A549 (cell line): ENCODE results near the gene RSRC1. TPM values are rescaled to one million over a fixed set of nuclear protein-coding genes. Genes with fewer than 3 reads are reported as not detected.

Source experiments
- ATAC-seq, 2 experiments: fragments of 200-7000 bp in 1 of 2; fragments of >200 bp in 1 of 2; cut with Nextera tagmentation in 1 of 2; cut with Tn5 transposase in 1 of 2; 3 replicates each; pipeline versions ENCODE4 v1.8.0 to v1.9.1; 2018 to 2020; ENCODE audit warnings: mild to moderate bottlenecking in 1 of 2, moderate library complexity in 1 of 2
- CTCF ChIA-PET: fragments of 300-600 bp; sonication (Branson Sonifier 250); formaldehyde crosslinking; extraction: SDS; loops from one replicate; lab custom pipeline; 2021; ENCODE audit warnings: antibody characterized with exemption, inconsistent platforms; lab: Yijun Ruan, JAX
- POLR2A ChIA-PET: fragments of 350-600 bp; formaldehyde crosslinking; extraction: SDS; loops from one replicate; lab custom pipeline; 2021; ENCODE audit warnings: antibody characterized with exemption, inconsistent platforms; lab: Yijun Ruan, JAX
- DNase-seq, 2 experiments: peaks; one replicate each; pipeline versions ENCODE4 v3.0.0 to v3.0.0-alpha.2; 2011 to 2016; ENCODE audit warnings: low read depth in 1 of 2, low spot score in 1 of 2
- FAIRE-seq: peaks from 2 replicates; lab custom pipeline; 2011; peaks lifted over from hg19 to GRCh38; lab: Jason Lieb, UNC
- H3K27ac ChIP-seq, 2 experiments: fragments of >200 bp; sonication (Bioruptor Twin); formaldehyde crosslinking; 3 replicates each; pipeline ENCODE4 v1.5.1; 2016 to 2017
- H3K4me1 ChIP-seq: fragments of >200 bp; sonication (Bioruptor Twin); formaldehyde crosslinking; 3 replicates; pipeline ENCODE4 v1.6.1; 2016
- H3K4me2 ChIP-seq: fragments of >200 bp; sonication (Bioruptor Twin); formaldehyde crosslinking; 3 replicates; pipeline ENCODE4 v1.6.1; 2016
- H3K4me3 ChIP-seq: fragments of >200 bp; sonication (Bioruptor Twin); formaldehyde crosslinking; 3 replicates; pipeline ENCODE4 v1.5.1; 2016
- H3K9me3 ChIP-seq: fragments of >200 bp; sonication (Bioruptor Twin); formaldehyde crosslinking; 3 replicates; pipeline ENCODE4 v1.6.1; 2016
- ATOH8 ChIP-seq: fragments of 250-450 bp; sonication (Bioruptor Pico); IDR thresholded peaks from 2 replicates; pipeline ENCODE4 v1.5.0; 2020; ENCODE audit warnings: low read depth, mild to moderate bottlenecking, moderate library complexity
- CBX2 ChIP-seq: fragments of 200-600 bp; sonication (generic); IDR thresholded peaks from 2 replicates; pipeline ENCODE4 v1.6.1; 2016; ENCODE audit warnings: low read depth, mild to moderate bottlenecking, borderline replicate concordance
- CBX8 ChIP-seq: fragments of 200-600 bp; sonication (generic); IDR thresholded peaks from 2 replicates; pipeline ENCODE4 v1.6.1; 2016
- CEBPB ChIP-seq, 2 experiments: fragments of >200 bp in 1 of 2; sonication (Bioruptor Twin) in 1 of 2; formaldehyde crosslinking in 1 of 2; IDR thresholded peaks; 2 replicates each; pipeline ENCODE4 v1.6.1; 2012 to 2016
- E2F6 ChIP-seq: IDR thresholded peaks from 2 replicates; pipeline ENCODE4 v1.6.1; 2012; ENCODE audit warnings: low read depth, borderline replicate concordance
- ELK1 ChIP-seq: fragments of 150-350 bp; IDR thresholded peaks from 2 replicates; pipeline ENCODE4 v1.6.1; 2014; ENCODE audit warnings: low read depth, mild to moderate bottlenecking, low read length
- ESRRA ChIP-seq: fragments of 150-350 bp; IDR thresholded peaks from 2 replicates; pipeline ENCODE4 v1.6.1; 2014; ENCODE audit warnings: mild to moderate bottlenecking, low read length, borderline replicate concordance
- FOXS1 ChIP-seq: fragments of 250-450 bp; sonication (Bioruptor Pico); IDR thresholded peaks from 2 replicates; pipeline ENCODE4 v1.5.0; 2020; ENCODE audit warnings: mild to moderate bottlenecking, moderate library complexity
- HES2 ChIP-seq: fragments of >200 bp; sonication (Bioruptor Twin); formaldehyde crosslinking; IDR thresholded peaks from 2 replicates; pipeline ENCODE4 v1.6.1; 2016
- HMGXB4 ChIP-seq: fragments of 250-450 bp; sonication (Bioruptor Pico); IDR thresholded peaks from 2 replicates; pipeline ENCODE4 v1.5.0; 2021; ENCODE audit warnings: mild to moderate bottlenecking, moderate library complexity, borderline replicate concordance
- HOXB13 ChIP-seq: fragments of 250-450 bp; sonication (Bioruptor Pico); IDR thresholded peaks from 2 replicates; pipeline ENCODE4 v1.5.0; 2020; ENCODE audit warnings: low read depth, mild to moderate bottlenecking, moderate library complexity
- HOXB5 ChIP-seq: fragments of 250-450 bp; sonication (Bioruptor Pico); IDR thresholded peaks from 2 replicates; pipeline ENCODE4 v1.5.0; 2020; ENCODE audit warnings: mild to moderate bottlenecking, moderate library complexity
- KDM1A ChIP-seq: fragments of 200-600 bp; sonication (generic); IDR thresholded peaks from 2 replicates; pipeline ENCODE4 v1.6.1; 2016; ENCODE audit warnings: low read depth, mild to moderate bottlenecking
- MAFK ChIP-seq: fragments of 450-650 bp; IDR thresholded peaks from 2 replicates; pipeline ENCODE4 v1.6.1; 2014; ENCODE audit not compliant: partially characterized antibody
- MAX ChIP-seq: IDR thresholded peaks from 2 replicates; pipeline ENCODE4 v1.6.1; 2012
- NPAS2 ChIP-seq: fragments of 250-450 bp; sonication (Bioruptor Pico); IDR thresholded peaks from 2 replicates; pipeline ENCODE4 v1.8.0; 2022; ENCODE audit warnings: mild to moderate bottlenecking, moderate library complexity, borderline replicate concordance
- NR3C1 ChIP-seq: fragments of >200 bp; sonication (Bioruptor Twin); formaldehyde crosslinking; IDR thresholded peaks from 3 replicates; pipeline ENCODE4 v1.6.1; 2017
- PHF8 ChIP-seq: fragments of 200-600 bp; sonication (generic); IDR thresholded peaks from 2 replicates; pipeline ENCODE4 v1.6.1; 2016; ENCODE audit warnings: low read depth, mild to moderate bottlenecking, antibody characterized with exemption, moderate library complexity, borderline replicate concordance
- POLR2A ChIP-seq: IDR thresholded peaks from 2 replicates; pipeline ENCODE4 v1.6.1; 2012; ENCODE audit warnings: mild to moderate bottlenecking, low read length
- RCOR1 ChIP-seq: fragments of 150-350 bp; IDR thresholded peaks from 2 replicates; pipeline ENCODE4 v1.6.1; 2014; ENCODE audit warnings: antibody characterized with exemption, low read length, low read depth
- REST ChIP-seq: fragments of 200-600 bp; sonication (generic); IDR thresholded peaks from 2 replicates; pipeline ENCODE4 v1.6.1; 2016; ENCODE audit warnings: antibody characterized with exemption, mild to moderate bottlenecking, moderate library complexity
- RFX5 ChIP-seq: fragments of 450-650 bp; IDR thresholded peaks from 2 replicates; pipeline ENCODE4 v1.7.1; 2014; ENCODE audit warnings: antibody characterized with exemption, mild to moderate bottlenecking, moderate library complexity
- SREBF2 ChIP-seq: fragments of 450-650 bp; IDR thresholded peaks from 2 replicates; pipeline ENCODE4 v1.6.1; 2014; ENCODE audit warnings: mild to moderate bottlenecking, moderate library complexity
- TFCP2L1 ChIP-seq: fragments of 250-450 bp; sonication (Bioruptor Pico); IDR thresholded peaks from 2 replicates; pipeline ENCODE4 v1.5.0; 2021; ENCODE audit warnings: mild to moderate bottlenecking
- TP53 ChIP-seq: fragments of 250-450 bp; sonication (Bioruptor Pico); IDR thresholded peaks from 2 replicates; pipeline ENCODE4 v1.5.0; 2021; ENCODE audit warnings: mild to moderate bottlenecking, moderate library complexity
- USF2 ChIP-seq: fragments of 450-650 bp; IDR thresholded peaks from 2 replicates; pipeline ENCODE4 v1.6.1; 2014; ENCODE audit warnings: antibody characterized with exemption
- ZC3H11A ChIP-seq: fragments of 450-650 bp; IDR thresholded peaks from 2 replicates; pipeline ENCODE4 v1.6.1; 2014; ENCODE audit warnings: antibody characterized with exemption, mild to moderate bottlenecking
- ZFP36 ChIP-seq: fragments of 450-650 bp; IDR thresholded peaks from 2 replicates; pipeline ENCODE4 v1.6.1; 2014; ENCODE audit warnings: borderline replicate concordance; ENCODE audit not compliant: partially characterized antibody
- ZSCAN20 ChIP-seq: fragments of 250-450 bp; sonication (Bioruptor Pico); IDR thresholded peaks from 2 replicates; pipeline ENCODE4 v1.8.0; 2022; ENCODE audit warnings: mild to moderate bottlenecking, moderate library complexity
- WGBS: methylation state at CpG from one replicate; pipeline ENCODE4 v1.1.6; 2017; ENCODE audit errors: missing lambda C conversion rate; 5-methylcytosine and 5-hydroxymethylcytosine counted together
- polyA minus RNA-seq: library from RNA; depleted of rRNA, polyadenylated mRNA; stranded (reverse); fragments of >200 nt; gene quantifications from 2 replicates; pipeline ENCODE4 v1.2.3, GENCODE V29; 2011; rRNA and poly(A)+ RNA removed
- polyA plus RNA-seq, 4 experiments: library from polyadenylated mRNA; depleted of rRNA in 3 of 4; stranded (reverse); fragments of >200 nt; fragmentation: RNase III in 1 of 4; extraction: RNeasy Plus Mini Kit Qiagen cat#74134 plus additional on column Dnase treatment in 1 of 4; gene quantifications; 2 replicates in 3 of 4; 3 replicates in 1 of 4; pipeline ENCODE4 v1.2.3, GENCODE V29; 2011 to 2017

Gene RSRC1
- 17.5 and 17.6 TPM in 2 replicates for polyA plus RNA-seq (2011; rRNA removed)
- 3.1 and 3.7 TPM in 2 replicates for polyA plus RNA-seq (2012; cell fraction: cytosol; rRNA removed)
- 1.1 and 2.5 TPM in 2 replicates for polyA plus RNA-seq (2012; cell fraction: nucleus; rRNA removed)
- 47.3 to 53.9 TPM (median 52.2 TPM) in 3 replicates for polyA plus RNA-seq (2017; fragmentation: RNase III; extraction: RNeasy Plus Mini Kit Qiagen cat#74134 plus additional on column Dnase treatment)
- polyA minus RNA-seq = 20.9 and 21.9 TPM in 2 replicates

GRCh38 chr3:158109804-158110657 lies at the start of gene RSRC1:
RSRC1 (plus strand) TSS chr3:158110089; CDS start chr3:158122105, 12,016 bp downstream.
- Histone ChIP-seq H3K4me1 (peaks cover 17% of the 10 kb centered on the region), H3K4me3 (peak within 1 kb of the TSS; percentile 66), H3K27ac (peak within 1 kb of the TSS; percentile 87 to 98), H3K9me3 (peaks cover 13% of the 10 kb centered on the region), H3K4me2 (peak within 1 kb of the TSS; percentile 83)
- FAIRE-seq (no peak), DNase-seq (peak; percentile 67 to 93), ATAC-seq (peak; percentile 77 to 88)
- under 1% methylated on average over 28 of the region's 57 CpGs for WGBS
- ChIA-PET CTCF (interaction anchor here (0.7 to 2.2 kb wide), 8 partner anchors 11 to 503 kb away, joined by 3 to 9 read pairs (median 3); no protein-coding TSS in a partner anchor), POLR2A (interaction anchor here (0.5 to 1.6 kb wide), 10 partner anchors 9 to 534 kb away, joined by 3 to 15 read pairs (median 4); partner anchors contain the start of gene GFM1)
- TF ChIP-seq HOXB13 (CRISPR knock-in tag) = no peak
- no peak for TF ChIP-seq NR3C1
- no peak for TF ChIP-seq USF2
- TF ChIP-seq FOXS1 (CRISPR knock-in tag) = no peak
- TF ChIP-seq KDM1A = no peak
- no peak for TF ChIP-seq RCOR1
- no peak for TF ChIP-seq ATOH8 (CRISPR knock-in tag)
- no peak for TF ChIP-seq ZSCAN20 (CRISPR knock-in tag)
- TF ChIP-seq ZFP36 = no peak
- no peak for TF ChIP-seq ZC3H11A
- TF ChIP-seq TFCP2L1 (CRISPR knock-in tag) = no peak
- no peak for TF ChIP-seq SREBF2
- no peak for TF ChIP-seq CEBPB (IDR thresholded peaks at IDR 0.05)
- TF ChIP-seq MAFK = no peak
- peak; percentile 81 for TF ChIP-seq POLR2A
- no peak for TF ChIP-seq NPAS2 (CRISPR knock-in tag)
- TF ChIP-seq HES2 = no peak
- no peak for TF ChIP-seq REST
- no peak for TF ChIP-seq ESRRA
- peak; percentile 98 for TF ChIP-seq PHF8
- TF ChIP-seq CBX2 = no peak
- no peak for TF ChIP-seq TP53 (CRISPR knock-in tag)
- TF ChIP-seq CBX8 = no peak
- TF ChIP-seq HOXB5 (CRISPR knock-in tag) = no peak
- TF ChIP-seq HMGXB4 (CRISPR knock-in tag) = no peak; the same call in 1 of the 2 replicates
- TF ChIP-seq E2F6 = peak; percentile 63; the same call in 1 of the 2 replicates
- TF ChIP-seq ELK1 = no peak
- no peak; the same call in 1 of the 2 replicates for TF ChIP-seq RFX5
- peak; percentile 83 for TF ChIP-seq MAX
